AG04449 (cell line): Measurements from ENCODE around the gene PPFIBP1.

ENCODE experiments used
- CTCF ChIA-PET: fragments of 350-600 bp; formaldehyde crosslinking; extraction: SDS; loops from one replicate; lab custom pipeline; 2021; ENCODE audit warnings: antibody characterized with exemption; lab: Yijun Ruan, JAX
- POLR2A ChIA-PET: fragments of 400-600, 350-600 bp; formaldehyde crosslinking; extraction: SDS; loops from one replicate; lab custom pipeline; 2020; ENCODE audit warnings: antibody characterized with exemption, inconsistent platforms; lab: Yijun Ruan, JAX
- DNase-seq: peaks from one replicate; pipeline ENCODE4 v3.0.0-alpha.2; 2010; ENCODE audit warnings: low read depth, low spot score
- H3K4me3 ChIP-seq: 2 replicates; pipeline ENCODE4 v1.5.1; 2011; ENCODE audit warnings: low read depth, mild to moderate bottlenecking, control low read depth, low read length
- CTCF ChIP-seq: IDR thresholded peaks from one replicate; pipeline ENCODE4 v1.5.1; 2011; ENCODE audit warnings: mild to moderate bottlenecking, moderate library complexity, low read length, control low read depth, inconsistent platforms; ENCODE audit not compliant: insufficient read depth; ENCODE audit errors: missing control alignments

Gene PPFIBP1

GRCh38 chr12:27523305-27523641 lies 733 bp upstream of the PPFIBP1 start:
- TF ChIP-seq CTCF: no peak
- no peak for DNase-seq
- H3K4me3 ChIP-seq: peak overlapping the region; percentile 63
- ChIA-PET POLR2A (interaction anchor here (1.4 to 2.3 kb wide), 4 partner anchors 18 to 89 kb away, joined by 4 to 10 read pairs (median 7); no protein-coding TSS in a partner anchor), CTCF (interaction anchor here (0.6 to 2.7 kb wide), 9 partner anchors 9 to 139 kb away, joined by 3 to 16 read pairs (median 4); no protein-coding TSS in a partner anchor)

DNA sequence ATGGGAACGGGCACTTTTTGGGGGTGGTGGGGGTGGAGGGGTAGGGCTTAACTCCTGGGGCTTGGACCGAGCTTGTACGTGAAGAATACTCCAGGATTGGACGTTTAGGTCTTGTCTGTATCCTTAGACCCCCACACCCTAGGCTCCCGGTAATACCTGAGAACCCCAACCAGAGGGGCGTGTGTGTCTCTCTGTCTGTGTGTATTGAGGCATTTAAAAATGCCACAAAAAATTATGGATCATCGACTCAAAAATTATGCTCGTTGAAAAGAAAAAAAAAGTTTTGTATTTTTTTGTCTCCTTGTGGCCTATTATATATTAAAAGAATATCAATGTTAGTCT lies 459 bp downstream of the PPFIBP1 start:
- ChIA-PET CTCF (interaction anchor here (0.8 to 2.7 kb wide), 11 partner anchors 11 to 111 kb away, joined by 3 to 16 read pairs (median 4); no protein-coding TSS in a partner anchor), POLR2A (interaction anchor here (0.9 to 2.3 kb wide), 7 partner anchors 15 to 90 kb away, joined by 3 to 10 read pairs (median 6); no protein-coding TSS in a partner anchor)
- no peak for DNase-seq
- no peak for TF ChIP-seq CTCF
- H3K4me3 ChIP-seq: peak overlapping the region; percentile 78

GRCh38 chr12:27524839-27525753 lies 1.1 kb downstream of the PPFIBP1 start:
- ChIA-PET CTCF (interaction anchor here (0.8 to 2.7 kb wide), 8 partner anchors 10 to 110 kb away, joined by 3 to 16 read pairs (median 4); no protein-coding TSS in a partner anchor), POLR2A (interaction anchor here (0.9 to 2.3 kb wide), 5 partner anchors 14 to 91 kb away, joined by 4 to 10 read pairs (median 7); no protein-coding TSS in a partner anchor)
- peak overlapping the region; percentile 78 for H3K4me3 ChIP-seq
- TF ChIP-seq CTCF: no peak
- DNase-seq: no peak

GRCh38 chr12:27527512-27527911 lies 3.5 kb downstream of the PPFIBP1 start:
- POLR2A ChIA-PET: no interaction called here
- CTCF ChIA-PET: interaction anchor here (1.5 kb wide), 1 partner anchor 108 kb away, joined by 5 read pairs; no protein-coding TSS in a partner anchor
- no peak overlapping the region for H3K4me3 ChIP-seq
- TF ChIP-seq CTCF: no peak
- DNase-seq: no peak

DNA sequence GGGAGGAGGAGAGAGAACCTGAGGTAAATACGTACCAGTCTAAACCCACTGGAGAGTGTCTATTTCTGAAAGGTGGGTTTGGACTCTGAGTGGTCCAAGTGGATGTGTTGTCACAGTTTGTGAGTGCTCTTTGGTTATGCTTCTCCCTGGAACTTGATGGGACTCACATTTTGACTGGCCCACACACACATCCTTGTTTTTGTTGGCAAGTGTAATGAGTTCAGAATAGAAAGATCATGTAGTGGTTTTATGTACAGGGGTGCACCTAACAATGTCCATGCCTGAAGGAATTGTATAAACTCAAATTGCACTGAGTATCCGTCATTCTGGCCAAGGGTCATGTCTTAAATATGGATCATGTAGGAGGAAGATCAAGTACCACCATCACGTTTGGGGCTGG lies 4.8 kb downstream of the PPFIBP1 start:
- TF ChIP-seq CTCF: no peak
- DNase-seq: no peak
- H3K4me3 ChIP-seq: no peak overlapping the region
- CTCF ChIA-PET: interaction anchor here (1.5 kb wide), 1 partner anchor 107 kb away, joined by 5 read pairs; no protein-coding TSS in a partner anchor
- POLR2A ChIA-PET: no interaction called here
